ENCODE results near the gene STPG3. TPM values are rescaled to one million over a fixed set of nuclear protein-coding genes. Genes with fewer than 3 reads are reported as not detected.

Gene STPG3
- total and polyA plus RNA-seq, 2 experiments from 2014 or later, result not detected

- no peak overlapping the region for H3K4me3 ChIP-seq
- Mint-ChIP-seq H3K4me1 (peaks cover 4% of the 10 kb centered on the region; the same call in 2 of the 3 replicates), H3K27ac (no peak overlapping the region), H3K4me3 (no peak overlapping the region), H3K9me3 (no peaks in the 10 kb centered on the region; the same call in 2 of the 3 replicates), H3K27me3 (ENCODE audit: insufficient read depth, low read depth, poor library complexity) (peaks cover 18% of the 10 kb centered on the region), H3K36me3 (ENCODE audit: low read depth) (peaks cover 37% of the 10 kb centered on the region)
- TF ChIP-seq CTCF (conservative IDR thresholded peaks at IDR 0.05; ENCODE audit: low read depth in 2 of 2), result no peak
- no peak for TF ChIP-seq ZNF114 (CRISPR knock-in tag; IDR thresholded peaks at IDR 0.05)
- no peak for TF ChIP-seq ZNF462 (CRISPR knock-in tag; IDR thresholded peaks at IDR 0.05)
- no peak for TF ChIP-seq NANOG (IDR thresholded peaks at IDR 0.05; ENCODE audit: borderline replicate concordance)
- no peak for TF ChIP-seq REST (IDR thresholded peaks at IDR 0.05; ENCODE audit: unreplicated experiment)
- TF ChIP-seq ETS1 (IDR thresholded peaks at IDR 0.05), result no peak
- no peak for TF ChIP-seq JUNB (IDR thresholded peaks at IDR 0.05; ENCODE audit: unreplicated experiment)
- no peak for TF ChIP-seq CREB1 (CRISPR knock-in tag; IDR thresholded peaks at IDR 0.05; ENCODE audit: low read depth)
- TF ChIP-seq POLR2AphosphoS5 (IDR thresholded peaks at IDR 0.05; ENCODE audit: low read depth), result no peak
- no peak for TF ChIP-seq EZH2phosphoT487 (IDR thresholded peaks at IDR 0.05; ENCODE audit: unreplicated experiment)
- TF ChIP-seq STAT1 (IDR thresholded peaks at IDR 0.05; ENCODE audit: unreplicated experiment), result no peak
- no peak for TF ChIP-seq EZH2 (IDR thresholded peaks at IDR 0.05; ENCODE audit: low read depth, unreplicated experiment)
- TF ChIP-seq ZNF331 (CRISPR knock-in tag; IDR thresholded peaks at IDR 0.05; ENCODE audit: low read depth), result no peak
- 0 out of 2 replicates have a peak, but pooled peaks cover 9% of the 10 kb centered on the region for H4K20me1 ChIP-seq (replicated peaks; ENCODE audit: insufficient read depth)
- no peak overlapping the region for H3K4me2 ChIP-seq
- ATAC-seq (no peak), DNase-seq (ENCODE audit: low spot score) (no peak)
- H2AFZ ChIP-seq, result no peak overlapping the region
- no peaks in the 10 kb centered on the region for H3K79me2 ChIP-seq (replicated peaks; ENCODE audit: insufficient read depth)
- H3K9me2 ChIP-seq (ENCODE audit: insufficient read depth), result no peaks in the 10 kb centered on the region
- H3F3A ChIP-seq (replicated peaks; ENCODE audit: low read depth), result 0 out of 2 replicates have a peak, but pooled peaks cover 4% of the 10 kb centered on the region
- H3K36me3 ChIP-seq (ENCODE audit: insufficient read depth), result peaks cover 10% of the 10 kb centered on the region; the same call in 1 of the 2 replicates
- H3K27me3 ChIP-seq (ENCODE audit: insufficient read depth), result no peaks in the 10 kb centered on the region
- no peaks in the 10 kb centered on the region for H3K4me1 ChIP-seq (ENCODE audit: insufficient read depth)
- H3K27ac ChIP-seq (ENCODE audit: low read depth), result no peak overlapping the region
Observed at GRCh38 chr9:137265496-137266161, 14.5 kb downstream of the STPG3 start.

All from GM23338 (cell line).